Brain microvascular endothelial cell (primary cell): ENCODE data around the gene AATK.
A peak's percentile ranks its signal among the peaks of the same experiment; 100 is the strongest.

Source experiments
- DNase-seq: peaks from one replicate; pipeline ENCODE4 v3.0.0-alpha.2; 2020
- H3K27ac ChIP-seq: fragments of 250-450 bp; sonication (Bioruptor Pico); 2 replicates; pipeline ENCODE4 v1.5.1; 2020; ENCODE audit warnings: mild to moderate bottlenecking, moderate library complexity
- H3K27me3 ChIP-seq: fragments of 250-450 bp; sonication (Bioruptor Pico); replicated peaks from 2 replicates; pipeline ENCODE4 v1.5.1; 2020; ENCODE audit warnings: mild to moderate bottlenecking
- H3K36me3 ChIP-seq: fragments of 250-450 bp; sonication (Bioruptor Pico); replicated peaks from 2 replicates; pipeline ENCODE4 v1.5.1; 2020; ENCODE audit warnings: mild to moderate bottlenecking
- H3K4me3 ChIP-seq: 2 replicates; pipeline ENCODE4 v1.5.1; 2011; ENCODE audit warnings: low read depth, mild to moderate bottlenecking, control low read depth, low read length, moderate library complexity
- CTCF ChIP-seq: IDR thresholded peaks from 2 replicates; pipeline ENCODE4 v1.5.1; 2011; ENCODE audit warnings: low read depth, mild to moderate bottlenecking, moderate library complexity, low read length, control low read depth, inconsistent platforms; ENCODE audit errors: missing control alignments
- in situ Hi-C: cut with HindIII; loops from 2 replicates; pipeline ENCODE4 v1.10.0; 2017; ENCODE audit warnings: low sequenced_read_pairs, low pct_ligation_motif_present

AATK gene

GRCh38 chr17:81171941-81172340 is 5.9 kb upstream of the AATK start:
- no peak overlapping the region for H3K27ac ChIP-seq
- in situ Hi-C loops = no loop called here
- no peak overlapping the region for H3K4me3 ChIP-seq
- H3K27me3 ChIP-seq = no peaks in the 10 kb centered on the region
- TF ChIP-seq CTCF = no peak
- DNase-seq = peak; percentile 6
- H3K36me3 ChIP-seq = no peaks in the 10 kb centered on the region

- DNase-seq = no peak
- no peaks in the 10 kb centered on the region for H3K27me3 ChIP-seq
- no peak overlapping the region for H3K27ac ChIP-seq
- no peaks in the 10 kb centered on the region for H3K36me3 ChIP-seq
- no peak overlapping the region for H3K4me3 ChIP-seq
- TF ChIP-seq CTCF = no peak
- in situ Hi-C loops = no loop called here
Observed at GRCh38 chr17:81170727-81171494, 4.9 kb upstream of the AATK start.

GRCh38 chr17:81169870-81170309 is 3.9 kb upstream of the AATK start:
- in situ Hi-C loops = no loop called here
- no peak for DNase-seq
- Histone ChIP-seq H3K27ac (no peak overlapping the region), H3K27me3 (peaks cover 5% of the 10 kb centered on the region), H3K36me3 (no peaks in the 10 kb centered on the region), H3K4me3 (no peak overlapping the region)
- no peak for TF ChIP-seq CTCF

- no peak overlapping the region for H3K27ac ChIP-seq
- H3K4me3 ChIP-seq = no peak overlapping the region
- DNase-seq = no peak
- H3K27me3 ChIP-seq = peaks cover 5% of the 10 kb centered on the region
- in situ Hi-C loops = no loop called here
- no peaks in the 10 kb centered on the region for H3K36me3 ChIP-seq
- TF ChIP-seq CTCF = no peak
Observed at GRCh38 chr17:81167638-81168037, 1.6 kb upstream of the AATK start.

GRCh38 chr17:81167194-81167524 is 1.1 kb upstream of the AATK start:
- H3K27me3 ChIP-seq = peaks cover 5% of the 10 kb centered on the region
- no peak overlapping the region for H3K27ac ChIP-seq
- in situ Hi-C loops = no loop called here
- DNase-seq = no peak
- no peak for TF ChIP-seq CTCF
- no peaks in the 10 kb centered on the region for H3K36me3 ChIP-seq
- no peak overlapping the region for H3K4me3 ChIP-seq

- no peak within 1 kb of the TSS for H3K4me3 ChIP-seq
- peaks cover 5% of the 10 kb centered on the region for H3K27me3 ChIP-seq
- in situ Hi-C loops = no loop called here
- no peak for DNase-seq
- no peak for TF ChIP-seq CTCF
- H3K27ac ChIP-seq = no peak within 1 kb of the TSS
- no peaks in the 10 kb centered on the region for H3K36me3 ChIP-seq
Observed at GRCh38 chr17:81165246-81166032, 582 bp downstream of the AATK start, which contains the start of gene PVALEF. Gene PVALEF (plus strand): TSS chr17:81165507. CDS start chr17:81181227, 15,720 bp downstream.
